Thoracic aorta (tissue), 2 donors: ENCODE results near the gene IL20RB. TPM values are rescaled to one million over a fixed set of nuclear protein-coding genes. Genes with fewer than 3 reads are reported as not detected.
"Not testable (repeated sequence)": the region's sequence is repeated elsewhere in the genome, so short reads cannot be mapped to it uniquely, and the experiment has no call there.

Source experiments
- ATAC-seq: fragments of 150-250 bp; one replicate; pipeline ENCODE4 v1.8.0; 2017; ENCODE audit warnings: low read depth; ENCODE audit not compliant: insufficient number of reproducible peaks, low FRiP score
- DNase-seq: peaks from one replicate; pipeline ENCODE4 v3.0.0-alpha.2; 2020; ENCODE audit warnings: low spot score
- H3K27ac ChIP-seq, 2 donors: fragments of 200-600 bp; sonication (generic); 1 replicate in 1 of 2; 2 replicates in 1 of 2; pipeline ENCODE4 v1.5.1; 2016; ENCODE audit warnings: mild to moderate bottlenecking in 2 of 2, moderate library complexity in 2 of 2
- H3K27me3 ChIP-seq: fragments of 200-600 bp; sonication (generic); replicated peaks from 2 replicates; pipeline ENCODE4 v1.6.0; 2016; ENCODE audit warnings: mild to moderate bottlenecking; ENCODE audit not compliant: insufficient read depth
- H3K36me3 ChIP-seq: fragments of 200-600 bp; sonication (generic); one replicate; pipeline ENCODE4 v1.5.1; 2016
- H3K4me1 ChIP-seq, 2 donors: fragments of 200-600 bp; sonication (generic); 1 replicate in 1 of 2; 2 replicates in 1 of 2; pipeline versions ENCODE4 v1.5.1 to v1.6.0; 2016; ENCODE audit warnings: low read depth in 2 of 2, mild to moderate bottlenecking in 1 of 2; ENCODE audit not compliant: control insufficient read depth in 1 of 2
- H3K4me3 ChIP-seq: fragments of 200-600 bp; sonication (generic); 2 replicates; pipeline ENCODE4 v1.5.1; 2016; ENCODE audit warnings: mild to moderate bottlenecking
- H3K9me3 ChIP-seq: fragments of 200-600 bp; sonication (generic); 2 replicates; pipeline ENCODE4 v1.5.1; 2016
- total RNA-seq, 2 donors: library from RNA; depleted of rRNA; stranded (reverse); fragments of >200 nt; gene quantifications; one replicate each; pipeline versions ENCODE4 v1.1.0 to v1.2.3, GENCODE V29; 2016
- TF ChIP-seq, protein P1 (sequence below): fragments of 200-600 bp; sonication (generic); IDR thresholded peaks from one replicate; pipeline ENCODE4 v1.5.1; 2019; ENCODE audit warnings: antibody characterized with exemption

Gene IL20RB
- total RNA-seq, 2 donors from 2014 or later = 0.71 to 1.6 TPM

- DNase-seq = peak; percentile 69
- no peaks in the 10 kb centered on the region for H3K36me3 ChIP-seq
- TF ChIP-seq, protein P1, sequence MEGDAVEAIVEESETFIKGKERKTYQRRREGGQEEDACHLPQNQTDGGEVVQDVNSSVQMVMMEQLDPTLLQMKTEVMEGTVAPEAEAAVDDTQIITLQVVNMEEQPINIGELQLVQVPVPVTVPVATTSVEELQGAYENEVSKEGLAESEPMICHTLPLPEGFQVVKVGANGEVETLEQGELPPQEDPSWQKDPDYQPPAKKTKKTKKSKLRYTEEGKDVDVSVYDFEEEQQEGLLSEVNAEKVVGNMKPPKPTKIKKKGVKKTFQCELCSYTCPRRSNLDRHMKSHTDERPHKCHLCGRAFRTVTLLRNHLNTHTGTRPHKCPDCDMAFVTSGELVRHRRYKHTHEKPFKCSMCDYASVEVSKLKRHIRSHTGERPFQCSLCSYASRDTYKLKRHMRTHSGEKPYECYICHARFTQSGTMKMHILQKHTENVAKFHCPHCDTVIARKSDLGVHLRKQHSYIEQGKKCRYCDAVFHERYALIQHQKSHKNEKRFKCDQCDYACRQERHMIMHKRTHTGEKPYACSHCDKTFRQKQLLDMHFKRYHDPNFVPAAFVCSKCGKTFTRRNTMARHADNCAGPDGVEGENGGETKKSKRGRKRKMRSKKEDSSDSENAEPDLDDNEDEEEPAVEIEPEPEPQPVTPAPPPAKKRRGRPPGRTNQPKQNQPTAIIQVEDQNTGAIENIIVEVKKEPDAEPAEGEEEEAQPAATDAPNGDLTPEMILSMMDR = peak; percentile 91
- H3K9me3 ChIP-seq = no peaks in the 10 kb centered on the region
- ATAC-seq = peak; percentile 94
- peaks cover 0 to 5% of the 10 kb centered on the region in 2 donors for H3K4me1 ChIP-seq
- no peaks in the 10 kb centered on the region for H3K27me3 ChIP-seq
- peak overlapping the region; percentile 76 for H3K4me3 ChIP-seq
- H3K27ac ChIP-seq = peak overlapping the region; percentile 67 to 77
Measured at GRCh38 chr3:137013951-137014688, 56.3 kb downstream of the IL20RB start.

- H3K4me3 ChIP-seq, H3K27me3 ChIP-seq, H3K36me3 ChIP-seq, H3K4me1 ChIP-seq, H3K27ac ChIP-seq, DNase-seq, ATAC-seq, H3K9me3 ChIP-seq: not testable (repeated sequence)
Measured at GRCh38 chr3:137017316-137017715, 59.5 kb downstream of the IL20RB start.

- Histone ChIP-seq H3K4me1 (no peaks in the 10 kb centered on the region), H3K27me3 (no peaks in the 10 kb centered on the region), H3K36me3 (no peaks in the 10 kb centered on the region), H3K27ac (no peak overlapping the region), H3K9me3 (no peaks in the 10 kb centered on the region), H3K4me3 (no peak overlapping the region)
- TF ChIP-seq, protein P1 = no peak
- ATAC-seq = no peak
- DNase-seq = no peak
Measured at GRCh38 chr3:137020315-137020714, 62.5 kb downstream of the IL20RB start.

- ATAC-seq (no peak), DNase-seq (no peak)
- Histone ChIP-seq H3K9me3 (no peaks in the 10 kb centered on the region), H3K36me3 (no peaks in the 10 kb centered on the region), H3K4me1 (no peaks in the 10 kb centered on the region), H3K27ac (no peak overlapping the region), H3K27me3 (no peaks in the 10 kb centered on the region), H3K4me3 (no peak overlapping the region)
- TF ChIP-seq, protein P1 = no peak
Measured at GRCh38 chr3:137020888-137021287, 63.1 kb downstream of the IL20RB start.

DNA sequence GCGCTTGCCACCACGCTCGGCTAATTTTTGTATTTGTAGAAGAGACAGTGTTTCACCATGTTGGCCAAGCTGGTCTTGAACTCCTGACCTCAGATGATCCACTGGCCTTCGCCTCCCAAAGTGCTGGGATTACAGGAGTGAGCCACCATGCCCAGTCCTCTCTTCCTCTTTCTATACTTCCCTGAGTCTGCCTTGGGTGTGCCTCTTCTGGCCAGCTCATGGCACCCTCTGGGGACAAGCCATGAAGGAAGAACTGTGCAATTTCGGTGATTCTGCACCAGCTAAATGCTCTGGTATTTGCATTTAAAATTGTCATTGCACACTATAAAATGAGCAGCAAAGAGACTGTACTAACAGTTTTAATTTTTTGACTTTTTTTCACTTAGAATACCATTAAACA lies 66.6 kb downstream of the IL20RB start:
- DNase-seq = no peak

More for the DNA sequence above, 66.6 kb downstream of the IL20RB start:
- no peaks in the 10 kb centered on the region for H3K36me3 ChIP-seq
- H3K27ac ChIP-seq = no peak overlapping the region
- TF ChIP-seq, protein P1 = no peak
- no peaks in the 10 kb centered on the region for H3K9me3 ChIP-seq
- H3K4me1 ChIP-seq = no peaks in the 10 kb centered on the region
- no peak for ATAC-seq
- no peak overlapping the region for H3K4me3 ChIP-seq
- H3K27me3 ChIP-seq = no peaks in the 10 kb centered on the region
